Endothelial cell of umbilical vein (primary cell): ENCODE measurements around the gene CD247. TPM values are rescaled to one million over a fixed set of nuclear protein-coding genes. Genes with fewer than 3 reads are reported as not detected.

Experiments
- BruUV-seq: library from RNA; stranded (reverse); fragments of 400-500 nt; replicated peaks from 2 replicates; lab custom pipeline; 2021; lab: Mats Ljungman, UMichigan
- CTCF ChIA-PET: fragments of 300-600, 350-600 bp; sonication (Branson Sonifier 250); formaldehyde crosslinking; loops from one replicate; lab custom pipeline; 2021; ENCODE audit warnings: antibody characterized with exemption, inconsistent platforms; lab: Charles Lee
- POLR2A ChIA-PET: fragments of 300-600, 350-600 bp; sonication (Branson Sonifier 250); formaldehyde crosslinking; loops from one replicate; lab custom pipeline; 2021; ENCODE audit warnings: antibody characterized with exemption, inconsistent platforms; lab: Charles Lee
- DNase-seq: peaks from one replicate; pipeline ENCODE4 v3.0.0-alpha.2; 2011; ENCODE audit warnings: low read depth, low spot score
- FAIRE-seq: peaks from 2 replicates; lab custom pipeline; 2011; peaks lifted over from hg19 to GRCh38; lab: Jason Lieb, UNC
- H2AFZ ChIP-seq: 2 replicates; pipeline ENCODE4 v1.6.0; 2012; ENCODE audit warnings: low read depth, low read length, control low read depth, inconsistent platforms
- H3K27ac ChIP-seq: 2 replicates; pipeline ENCODE4 v1.5.1; 2011; ENCODE audit warnings: low read depth, mild to moderate bottlenecking, control low read depth, low read length, moderate library complexity; ENCODE audit not compliant: insufficient read depth
- H3K27me3 ChIP-seq, 2 experiments: 2 replicates each; pipeline versions ENCODE4 v1.6.0 to v1.6.1; 2011; ENCODE audit warnings: low read length in 2 of 2, mixed read lengths in 1 of 2; ENCODE audit not compliant: control insufficient read depth in 2 of 2, insufficient read depth in 2 of 2
- H3K36me3 ChIP-seq, 2 experiments: 2 replicates in 1 of 2; 3 replicates in 1 of 2; pipeline ENCODE4 v1.5.1; 2011; ENCODE audit warnings: low read length in 2 of 2, mild to moderate bottlenecking in 1 of 2, moderate library complexity in 1 of 2; ENCODE audit not compliant: control insufficient read depth in 2 of 2, insufficient read depth in 2 of 2; ENCODE audit errors: extremely low read depth in 1 of 2
- H3K4me1 ChIP-seq: 3 replicates; pipeline ENCODE4 v1.5.1; 2011; ENCODE audit warnings: mild to moderate bottlenecking, low read length; ENCODE audit not compliant: control insufficient read depth, insufficient read depth; ENCODE audit errors: extremely low read depth
- H3K4me2 ChIP-seq: 2 replicates; pipeline ENCODE4 v1.6.1; 2011; ENCODE audit warnings: low read length, control low read depth, mixed read lengths; ENCODE audit not compliant: insufficient read depth
- H3K4me3 ChIP-seq, 3 experiments: fragments of 200-600 bp in 1 of 3; sonication (generic), shearing (Covaris generic) in 1 of 3; replicated peaks in 1 of 3; 2 replicates each; pipeline ENCODE4 v1.5.1; 2011 to 2016; ENCODE audit warnings: control low read depth in 3 of 3, low read length in 3 of 3, mild to moderate bottlenecking in 2 of 3, inconsistent platforms in 1 of 3, low read depth in 1 of 3, moderate library complexity in 1 of 3; ENCODE audit not compliant: insufficient read depth in 1 of 3
- H3K79me2 ChIP-seq: 2 replicates; pipeline ENCODE4 v1.6.0; 2012; ENCODE audit warnings: low read length, inconsistent platforms; ENCODE audit not compliant: control insufficient read depth, insufficient read depth
- H3K9ac ChIP-seq: replicated peaks from 2 replicates; pipeline ENCODE3; 2011; ENCODE audit warnings: low read length, control low read depth; ENCODE audit not compliant: insufficient read depth; ENCODE audit errors: extremely low read depth
- H3K9me1 ChIP-seq: replicated peaks from 3 replicates; pipeline ENCODE4 v1.6.0; 2011; ENCODE audit warnings: mild to moderate bottlenecking, low read length; ENCODE audit not compliant: control insufficient read depth, insufficient read depth; ENCODE audit errors: extremely low read depth
- H3K9me3 ChIP-seq: replicated peaks from 2 replicates; pipeline ENCODE4 v1.5.1; 2012; ENCODE audit warnings: low read length, inconsistent platforms; ENCODE audit not compliant: control insufficient read depth, insufficient read depth
- H4K20me1 ChIP-seq: replicated peaks from 2 replicates; pipeline ENCODE3; 2011; ENCODE audit warnings: mild to moderate bottlenecking, low read length; ENCODE audit not compliant: control insufficient read depth, insufficient read depth; ENCODE audit errors: extremely low read depth
- EZH2 ChIP-seq: IDR thresholded peaks from 2 replicates; pipeline ENCODE4 v1.6.1; 2012; ENCODE audit warnings: borderline replicate concordance, low read depth, mild to moderate bottlenecking, moderate library complexity, low read length, inconsistent platforms; ENCODE audit not compliant: severe bottlenecking
- FOS ChIP-seq: IDR thresholded peaks from 2 replicates; pipeline ENCODE4 v1.6.1; 2011; ENCODE audit warnings: mild to moderate bottlenecking, low read length, moderate library complexity, borderline replicate concordance; ENCODE audit not compliant: insufficient read depth
- GATA2 ChIP-seq: IDR thresholded peaks from 2 replicates; pipeline ENCODE4 v1.7.0; 2011; ENCODE audit warnings: low read depth, mild to moderate bottlenecking, moderate library complexity, mixed read lengths, low read length; ENCODE audit not compliant: insufficient read length, insufficient read depth
- JUN ChIP-seq: IDR thresholded peaks from 2 replicates; pipeline ENCODE4 v1.6.1; 2011; ENCODE audit warnings: borderline replicate concordance, low read depth; ENCODE audit not compliant: insufficient read length, insufficient read depth
- MAX ChIP-seq: IDR thresholded peaks from 2 replicates; pipeline ENCODE4 v1.6.1; 2011; ENCODE audit not compliant: insufficient read depth, insufficient read length
- MYC ChIP-seq: IDR thresholded peaks from one replicate; pipeline ENCODE4 v1.6.1; 2011; ENCODE audit warnings: mild to moderate bottlenecking, low read depth, low read length
- POLR2A ChIP-seq: IDR thresholded peaks from 2 replicates; pipeline ENCODE4 v1.6.1; 2012; ENCODE audit warnings: low read depth, mild to moderate bottlenecking, control low read depth, low read length
- POLR2AphosphoS5 ChIP-seq: IDR thresholded peaks from 2 replicates; pipeline ENCODE4 v1.6.1; 2012; ENCODE audit warnings: low read depth, mild to moderate bottlenecking, control low read depth, low read length, moderate library complexity; ENCODE audit not compliant: insufficient read depth
- dilution Hi-C: fragments of 300-500 bp; cut with MboI; formaldehyde crosslinking; loops from one replicate; pipeline ENCODE4 v1.15.0; 2019; ENCODE audit warnings: low sequenced_read_pairs; ENCODE audit not compliant: extremely low pct_ligation_motif_present
- intact Hi-C: fragments of 100-400 bp; cut with micrococcal nuclease; formaldehyde crosslinking; loops from one replicate; pipeline ENCODE4 v1.10.0; 2022
- polyA plus RNA-seq, 4 experiments: library from polyadenylated mRNA; depleted of rRNA in 3 of 4; stranded (reverse) in 3 of 4; unstranded in 1 of 4; fragments of >200 nt; gene quantifications; 2 replicates each; pipeline versions ENCODE4 v1.2.1 to v1.2.3, GENCODE V29; 2011 to 2012; ENCODE audit warnings: missing spikeins in 1 of 4
- total RNA-seq: library from RNA; stranded (reverse); gene quantifications from 2 replicates; pipeline ENCODE4 v1.2.3, GENCODE V29; 2021
- TF ChIP-seq, protein P1 (sequence below), 2 donors: IDR thresholded peaks; 1 replicate in 1 of 2; 2 replicates in 1 of 2; pipeline ENCODE4 v1.5.1; 2011; ENCODE audit warnings: low read length in 2 of 2, mild to moderate bottlenecking in 2 of 2, moderate library complexity in 2 of 2, control low read depth in 1 of 2, inconsistent platforms in 1 of 2, low read depth in 1 of 2; ENCODE audit not compliant: insufficient read depth in 1 of 2; ENCODE audit errors: extremely low read depth in 1 of 2

CD247 gene
- total and polyA plus RNA-seq, 2 donors (not counting 3 experiments of a cell fraction or from before 2014, with no cell fraction given): not detected

DNA sequence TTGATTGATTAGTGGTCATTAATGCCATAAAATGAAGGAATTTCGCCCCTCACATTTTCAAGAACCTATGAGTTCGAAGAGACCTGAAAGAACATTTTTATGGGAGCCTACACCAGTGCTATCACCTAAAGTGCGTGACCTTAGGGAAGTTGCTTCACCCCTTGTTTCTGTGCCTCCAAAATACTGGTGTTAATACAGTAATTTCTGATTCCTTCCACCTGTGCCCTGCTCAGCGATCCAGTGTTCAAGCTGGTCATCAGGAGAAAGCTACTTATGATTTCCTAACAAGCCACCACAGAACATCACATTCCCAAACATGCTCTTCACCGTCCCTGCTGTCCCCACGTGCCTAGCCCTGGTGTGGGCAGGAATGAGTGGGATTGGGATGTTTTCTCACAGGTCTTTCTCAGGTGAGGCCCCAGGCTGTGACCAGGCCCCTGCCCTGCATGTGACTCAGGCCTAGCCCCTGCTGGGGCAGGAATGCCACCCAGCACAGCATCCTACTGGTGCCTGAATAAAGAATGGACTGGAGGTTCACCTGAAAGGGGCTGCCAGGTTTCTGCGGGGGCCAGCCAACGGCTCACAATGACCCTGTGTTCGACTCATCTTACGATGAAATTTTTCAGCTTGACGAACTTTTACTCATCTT, 60.3 kb downstream of the CD247 start:
- Histone ChIP-seq H3K9ac (no peak overlapping the region), H3K4me2 (no peak overlapping the region), H3K4me1 (peaks cover 5% of the 10 kb centered on the region), H4K20me1 (no peaks in the 10 kb centered on the region), H3K27me3 (peaks cover 7 to 14% of the 10 kb centered on the region in 2 experiments), H3K9me1 (no peaks in the 10 kb centered on the region), H3K79me2 (no peaks in the 10 kb centered on the region), H2AFZ (no peak overlapping the region), H3K36me3 (no peaks in the 10 kb centered on the region), H3K27ac (no peak overlapping the region), H3K9me3 (no peaks in the 10 kb centered on the region), H3K4me3 (no peak overlapping the region)
- no peak for FAIRE-seq
- ChIA-PET CTCF (interaction anchor here (1.0 to 1.9 kb wide), 4 partner anchors 17 to 399 kb away, joined by 3 to 6 read pairs (median 4); no protein-coding TSS in a partner anchor), POLR2A (no interaction called here)
- no peak for TF ChIP-seq GATA2
- no peak for TF ChIP-seq JUN
- TF ChIP-seq POLR2A: no peak
- no peak for TF ChIP-seq FOS
- no peak for TF ChIP-seq POLR2AphosphoS5
- no peak for TF ChIP-seq MYC
- no peak for TF ChIP-seq MAX
- TF ChIP-seq, protein P1, sequence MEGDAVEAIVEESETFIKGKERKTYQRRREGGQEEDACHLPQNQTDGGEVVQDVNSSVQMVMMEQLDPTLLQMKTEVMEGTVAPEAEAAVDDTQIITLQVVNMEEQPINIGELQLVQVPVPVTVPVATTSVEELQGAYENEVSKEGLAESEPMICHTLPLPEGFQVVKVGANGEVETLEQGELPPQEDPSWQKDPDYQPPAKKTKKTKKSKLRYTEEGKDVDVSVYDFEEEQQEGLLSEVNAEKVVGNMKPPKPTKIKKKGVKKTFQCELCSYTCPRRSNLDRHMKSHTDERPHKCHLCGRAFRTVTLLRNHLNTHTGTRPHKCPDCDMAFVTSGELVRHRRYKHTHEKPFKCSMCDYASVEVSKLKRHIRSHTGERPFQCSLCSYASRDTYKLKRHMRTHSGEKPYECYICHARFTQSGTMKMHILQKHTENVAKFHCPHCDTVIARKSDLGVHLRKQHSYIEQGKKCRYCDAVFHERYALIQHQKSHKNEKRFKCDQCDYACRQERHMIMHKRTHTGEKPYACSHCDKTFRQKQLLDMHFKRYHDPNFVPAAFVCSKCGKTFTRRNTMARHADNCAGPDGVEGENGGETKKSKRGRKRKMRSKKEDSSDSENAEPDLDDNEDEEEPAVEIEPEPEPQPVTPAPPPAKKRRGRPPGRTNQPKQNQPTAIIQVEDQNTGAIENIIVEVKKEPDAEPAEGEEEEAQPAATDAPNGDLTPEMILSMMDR (IDR thresholded peaks at IDR 0.05; ENCODE audit: extremely low read depth in 1 of 2, insufficient read depth in 1 of 2, low read depth in 1 of 2, low read length in 2 of 2): no peak
- no peak for TF ChIP-seq EZH2
- BruUV-seq: no TSS peak
- dilution Hi-C loops (no loop called here), intact Hi-C loops (no loop called here)
- DNase-seq: no peak
